Measurements from ENCODE around the gene TIGD6.

GRCh38 chr5:150042459-150042858 lies 42.0 kb upstream of the TIGD6 start:
- TF ChIP-seq CTCF (IDR thresholded peaks at IDR 0.05) = no peak
- TF ChIP-seq POLR2A (IDR thresholded peaks at IDR 0.05) = no peak

Measured in breast epithelium (tissue), 3 donors.